ENCODE results near the gene MSLN.

- TF ChIP-seq, protein P1, sequence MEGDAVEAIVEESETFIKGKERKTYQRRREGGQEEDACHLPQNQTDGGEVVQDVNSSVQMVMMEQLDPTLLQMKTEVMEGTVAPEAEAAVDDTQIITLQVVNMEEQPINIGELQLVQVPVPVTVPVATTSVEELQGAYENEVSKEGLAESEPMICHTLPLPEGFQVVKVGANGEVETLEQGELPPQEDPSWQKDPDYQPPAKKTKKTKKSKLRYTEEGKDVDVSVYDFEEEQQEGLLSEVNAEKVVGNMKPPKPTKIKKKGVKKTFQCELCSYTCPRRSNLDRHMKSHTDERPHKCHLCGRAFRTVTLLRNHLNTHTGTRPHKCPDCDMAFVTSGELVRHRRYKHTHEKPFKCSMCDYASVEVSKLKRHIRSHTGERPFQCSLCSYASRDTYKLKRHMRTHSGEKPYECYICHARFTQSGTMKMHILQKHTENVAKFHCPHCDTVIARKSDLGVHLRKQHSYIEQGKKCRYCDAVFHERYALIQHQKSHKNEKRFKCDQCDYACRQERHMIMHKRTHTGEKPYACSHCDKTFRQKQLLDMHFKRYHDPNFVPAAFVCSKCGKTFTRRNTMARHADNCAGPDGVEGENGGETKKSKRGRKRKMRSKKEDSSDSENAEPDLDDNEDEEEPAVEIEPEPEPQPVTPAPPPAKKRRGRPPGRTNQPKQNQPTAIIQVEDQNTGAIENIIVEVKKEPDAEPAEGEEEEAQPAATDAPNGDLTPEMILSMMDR (IDR thresholded peaks at IDR 0.05), result no peak
- no peak for TF ChIP-seq EP300 (IDR thresholded peaks at IDR 0.05)
Measured at GRCh38 chr16:788399-789126, 28.0 kb downstream of the MSLN start, which contains the start of gene CHTF18.

Data from esophagus muscularis mucosa (tissue), 3 donors.